A204.1 (cell line): ENCODE measurements around the gene PLCB4.
"Not testable (repeated sequence)": the region's sequence is repeated elsewhere in the genome, so short reads cannot be mapped to it uniquely, and the experiment has no call there.

Source experiments
- FAIRE-seq: peaks from 2 replicates; lab custom pipeline; 2012; peaks lifted over from hg19 to GRCh38; lab: Jason Lieb, UNC

The PLCB4 gene

DNA sequence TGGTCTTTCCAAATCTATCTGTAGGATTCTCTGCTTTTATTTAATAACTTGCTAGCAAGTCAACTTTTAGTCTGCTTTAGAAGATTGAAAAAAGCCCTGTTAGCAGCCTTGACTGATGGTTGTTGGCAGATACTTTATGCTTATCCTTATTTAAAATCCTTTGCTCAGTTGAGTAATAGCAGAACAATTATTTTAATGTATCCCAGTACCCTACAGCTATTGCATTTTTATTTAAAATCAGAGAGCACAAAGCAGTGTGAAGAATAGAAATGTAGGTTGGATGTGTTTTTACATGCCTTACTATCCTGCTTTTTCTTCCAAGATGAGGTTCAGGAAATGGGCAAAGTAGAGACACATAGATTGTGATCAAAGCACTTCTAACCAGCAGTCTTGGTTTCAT is 298.4 kb downstream of the PLCB4 start:
- FAIRE-seq, result no peak

GRCh38 chr20:9367746-9368145 is 298.9 kb downstream of the PLCB4 start:
- FAIRE-seq, result no peak

DNA sequence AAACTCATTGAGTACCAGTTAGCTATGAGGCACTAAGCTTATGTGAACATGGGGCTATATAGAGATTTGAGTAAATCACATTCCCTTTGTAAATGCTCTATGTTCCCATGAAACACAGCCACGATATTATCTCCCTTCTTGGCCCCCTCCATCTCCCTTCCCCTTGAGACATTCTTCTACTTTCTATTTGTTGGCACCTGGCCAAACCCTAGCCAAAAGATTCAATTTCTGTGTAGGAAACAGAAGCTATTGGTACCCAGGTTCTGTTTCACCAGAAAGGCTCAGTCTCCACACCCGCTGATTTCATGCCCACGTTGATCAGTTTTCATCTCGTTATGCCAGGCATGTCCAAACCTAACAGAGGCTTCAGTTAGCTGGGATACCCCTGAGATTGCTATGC is 300.0 kb downstream of the PLCB4 start:
- FAIRE-seq, result no peak

DNA sequence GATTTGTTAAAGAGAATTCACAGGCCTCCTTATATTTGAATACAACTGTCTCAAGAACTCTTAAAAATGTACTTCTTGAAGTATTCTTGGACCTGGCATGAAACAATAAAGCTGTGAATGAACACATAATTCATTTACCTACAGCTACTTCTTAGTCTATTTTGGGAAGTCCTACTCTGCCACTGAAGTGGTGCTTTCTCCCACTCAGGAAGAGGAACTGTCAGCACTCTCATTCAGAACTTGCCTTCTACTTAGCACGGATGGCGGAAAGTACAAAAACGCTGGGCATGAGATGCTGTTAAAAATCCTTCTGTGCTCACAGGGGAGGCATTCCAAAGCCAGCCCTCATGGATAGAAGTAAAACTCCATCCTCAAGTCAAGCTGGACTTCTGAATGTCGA is 300.7 kb downstream of the PLCB4 start:
- FAIRE-seq, result no peak

- no peak for FAIRE-seq
These were observed 305.2 kb downstream of the PLCB4 start for GRCh38 chr20:9374072-9374471.

DNA sequence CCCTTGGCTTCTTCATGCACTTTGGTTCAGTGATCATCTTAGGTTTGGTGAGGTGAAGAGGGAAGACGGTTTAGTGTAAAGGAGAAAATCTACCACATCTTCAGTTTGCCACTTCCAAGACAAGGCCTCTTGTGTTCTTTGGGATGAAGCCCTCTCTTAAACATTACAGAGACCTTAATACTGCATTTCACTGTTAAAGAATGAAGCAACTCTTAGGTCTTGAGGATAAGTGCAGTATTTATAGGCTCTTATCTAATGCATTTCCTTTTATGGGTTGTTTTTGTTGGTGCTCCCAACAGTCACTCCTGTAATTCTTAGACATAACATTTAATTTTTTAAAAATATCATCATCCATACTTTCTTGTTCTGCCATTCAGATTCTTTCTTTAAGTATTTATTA is 305.6 kb downstream of the PLCB4 start:
- FAIRE-seq, result no peak

DNA sequence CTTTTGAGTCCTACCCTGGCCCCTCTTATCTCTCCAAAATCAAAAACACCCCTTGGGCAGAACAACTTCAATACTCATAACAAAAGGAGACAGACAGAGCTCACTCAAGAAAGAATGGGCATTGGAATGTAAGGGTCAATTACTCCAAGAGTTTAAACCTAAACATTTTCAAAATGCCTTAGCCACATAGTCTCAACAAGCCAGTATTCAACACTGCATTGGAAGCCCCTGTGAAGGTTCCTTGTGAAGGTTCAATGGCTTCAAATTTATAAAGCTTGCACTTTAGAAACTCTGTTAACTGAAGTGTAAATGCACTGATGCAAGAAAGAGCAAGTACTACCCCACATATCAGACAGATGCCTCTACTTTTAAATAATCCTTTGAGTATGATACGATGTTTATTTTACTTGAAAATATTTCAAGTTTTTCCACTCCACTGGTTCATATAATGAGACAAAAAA is 306.4 kb downstream of the PLCB4 start:
- no peak for FAIRE-seq

- no peak for FAIRE-seq
These were observed 308.1 kb downstream of the PLCB4 start for GRCh38 chr20:9377007-9377406.

GRCh38 chr20:9385345-9386310 is 316.7 kb downstream of the PLCB4 start:
- not testable (repeated sequence) for FAIRE-seq

DNA sequence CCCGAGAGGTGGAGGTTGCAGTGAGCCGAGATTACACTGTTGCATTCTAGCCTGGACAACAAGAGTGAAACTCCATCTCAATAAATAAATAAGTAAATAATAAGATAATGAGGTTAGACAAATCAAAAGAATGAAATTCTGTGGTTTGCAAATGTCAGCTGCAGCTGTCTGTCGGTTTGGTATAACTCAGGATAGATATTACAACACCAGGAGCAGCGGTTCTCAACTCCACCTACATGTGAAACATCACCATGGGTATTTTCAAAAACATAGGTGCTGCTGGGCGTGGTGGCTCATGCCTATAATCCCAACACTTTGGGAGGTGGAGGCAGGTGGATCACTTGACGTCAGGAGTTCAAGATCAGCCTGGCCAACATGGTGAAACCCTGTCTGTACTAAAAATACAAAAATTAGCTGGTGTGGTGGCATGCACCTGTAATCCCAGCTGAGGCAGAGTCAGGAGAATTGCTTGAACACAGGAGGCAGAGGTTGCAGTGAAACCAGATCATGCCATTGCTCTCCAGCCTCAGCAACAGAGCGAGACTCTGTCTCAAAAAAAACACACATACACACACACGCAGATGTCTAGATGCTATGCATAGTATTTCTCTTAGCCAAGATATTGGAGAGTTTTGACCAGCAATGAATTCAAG is 319.4 kb downstream of the PLCB4 start:
- no peak for FAIRE-seq

- no peak for FAIRE-seq
These were observed 319.9 kb downstream of the PLCB4 start for GRCh38 chr20:9388813-9389161.

DNA sequence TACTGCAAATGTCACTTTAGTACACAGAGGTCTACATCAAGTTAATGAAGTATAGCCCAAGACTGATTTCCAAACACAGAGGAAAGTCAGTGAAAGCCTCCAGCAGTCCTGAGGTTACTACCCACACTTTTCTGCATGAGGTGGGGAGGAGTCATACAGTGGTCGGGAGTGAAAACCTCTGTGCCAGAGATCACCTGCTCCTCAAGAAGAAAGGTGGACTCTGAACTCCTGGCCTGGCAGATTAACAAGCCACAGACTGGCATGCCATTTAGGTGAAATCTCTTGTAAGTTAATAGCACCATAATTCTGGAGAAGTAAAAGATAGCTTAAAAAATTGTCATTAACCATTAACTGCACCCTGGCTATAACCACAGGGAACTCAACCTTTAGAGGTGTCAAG is 320.5 kb downstream of the PLCB4 start:
- no peak for FAIRE-seq

DNA sequence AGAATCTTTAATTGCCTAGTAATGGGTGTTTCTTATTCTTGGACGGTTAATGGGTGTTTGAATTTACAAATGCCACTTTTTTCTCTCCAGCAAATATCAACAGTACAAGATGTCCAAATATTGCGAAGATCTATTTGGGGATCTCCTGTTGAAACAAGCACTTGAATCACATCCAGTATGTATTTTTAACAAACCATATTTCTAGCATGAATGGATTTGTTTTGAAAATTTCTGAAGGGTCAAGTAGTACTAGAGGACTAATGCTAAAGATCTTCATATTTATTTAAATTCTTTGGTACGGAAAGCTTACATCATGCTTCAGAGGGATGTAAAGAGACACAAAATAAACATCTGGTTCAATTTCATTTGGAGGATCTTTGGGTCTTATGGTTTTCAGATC is 321.6 kb downstream of the PLCB4 start:
- no peak for FAIRE-seq

- FAIRE-seq, result no peak
These were observed 324.3 kb downstream of the PLCB4 start for GRCh38 chr20:9392892-9393857.

DNA sequence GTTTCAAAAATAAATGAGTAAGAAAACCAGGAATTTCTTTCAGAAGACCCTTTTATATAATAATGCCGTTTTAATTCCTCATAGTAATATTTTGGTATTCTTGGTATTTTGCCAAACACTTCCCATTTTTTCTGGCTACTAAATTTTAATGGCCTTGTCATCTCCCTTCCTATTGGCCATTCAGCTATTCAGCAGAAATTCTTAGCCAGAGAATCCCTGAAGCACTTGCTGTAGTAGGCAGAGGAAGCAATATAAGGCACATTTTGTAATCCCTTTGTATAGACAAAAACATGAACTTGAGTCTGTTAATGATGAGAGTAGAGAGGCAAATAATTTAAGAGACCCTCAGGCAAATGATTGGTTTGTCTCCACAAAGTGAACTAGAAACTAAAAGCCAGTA is 327.1 kb downstream of the PLCB4 start:
- no peak for FAIRE-seq

- FAIRE-seq, result no peak
These were observed 329.0 kb downstream of the PLCB4 start for GRCh38 chr20:9397928-9398327.

- FAIRE-seq, result no peak
These were observed 330.0 kb downstream of the PLCB4 start for GRCh38 chr20:9398882-9399281.

- no peak for FAIRE-seq
These were observed 330.4 kb downstream of the PLCB4 start for GRCh38 chr20:9399322-9399721.

- FAIRE-seq, result no peak
These were observed 331.5 kb downstream of the PLCB4 start for GRCh38 chr20:9400171-9401025.

DNA sequence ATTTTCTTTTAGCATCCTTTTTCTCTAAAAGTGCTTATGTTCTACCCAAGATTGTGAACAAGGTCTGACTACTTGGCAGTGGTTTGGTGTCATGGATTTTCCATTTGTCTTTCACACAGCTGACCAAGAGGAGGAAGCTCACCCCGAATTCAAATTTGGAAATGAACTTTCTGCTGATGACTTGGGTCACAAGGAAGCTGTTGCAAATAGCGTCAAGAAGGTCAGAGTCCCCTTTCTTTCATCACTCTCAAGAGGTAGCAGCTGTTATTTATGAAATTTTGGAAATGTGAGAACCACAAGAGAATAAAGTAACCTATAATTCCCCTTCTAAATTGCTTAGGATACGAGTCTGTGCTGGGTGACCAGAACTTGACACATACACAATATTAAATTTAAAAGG is 332.5 kb downstream of the PLCB4 start:
- no peak for FAIRE-seq

- no peak for FAIRE-seq
These were observed 333.3 kb downstream of the PLCB4 start for GRCh38 chr20:9402141-9402540.

GRCh38 chr20:9402546-9402945 is 333.7 kb downstream of the PLCB4 start:
- FAIRE-seq, result no peak
